RWPE1 (cell line): Measurements from ENCODE around the gene NUMA1.

Experiments
- CTCF ChIA-PET: fragments of 350-600 bp; sonication (Branson Sonifier 250); formaldehyde crosslinking; extraction: SDS; loops from one replicate; lab custom pipeline; 2021; lab: Yijun Ruan, JAX
- POLR2A ChIA-PET: fragments of 400-600 bp; formaldehyde crosslinking; extraction: SDS; loops from one replicate; lab custom pipeline; 2020; ENCODE audit warnings: antibody characterized with exemption; ENCODE audit not compliant: low non-redundant PET; lab: Yijun Ruan, JAX
- DNase-seq: peaks from one replicate; pipeline ENCODE4 v3.0.0; 2012; ENCODE audit warnings: low spot score
- H3K27ac ChIP-seq: fragments of 450-650 bp; 2 replicates; pipeline ENCODE4 v1.5.1; 2017
- TF ChIP-seq, protein P1 (sequence below): fragments of 450-650 bp; conservative IDR thresholded peaks from 2 replicates; pipeline ENCODE4 v1.5.1; 2017; ENCODE audit warnings: low read depth, mild to moderate bottlenecking

The NUMA1 gene

GRCh38 chr11:72088076-72088808, 7.9 kb upstream of the NUMA1 start:
- DNase-seq, result no peak
- no peak overlapping the region for H3K27ac ChIP-seq
- ChIA-PET CTCF (interaction anchor here (0.7 kb wide), 1 partner anchor 63 kb away, joined by 3 read pairs; no protein-coding TSS in a partner anchor), POLR2A (no interaction called here)
- TF ChIP-seq, protein P1, sequence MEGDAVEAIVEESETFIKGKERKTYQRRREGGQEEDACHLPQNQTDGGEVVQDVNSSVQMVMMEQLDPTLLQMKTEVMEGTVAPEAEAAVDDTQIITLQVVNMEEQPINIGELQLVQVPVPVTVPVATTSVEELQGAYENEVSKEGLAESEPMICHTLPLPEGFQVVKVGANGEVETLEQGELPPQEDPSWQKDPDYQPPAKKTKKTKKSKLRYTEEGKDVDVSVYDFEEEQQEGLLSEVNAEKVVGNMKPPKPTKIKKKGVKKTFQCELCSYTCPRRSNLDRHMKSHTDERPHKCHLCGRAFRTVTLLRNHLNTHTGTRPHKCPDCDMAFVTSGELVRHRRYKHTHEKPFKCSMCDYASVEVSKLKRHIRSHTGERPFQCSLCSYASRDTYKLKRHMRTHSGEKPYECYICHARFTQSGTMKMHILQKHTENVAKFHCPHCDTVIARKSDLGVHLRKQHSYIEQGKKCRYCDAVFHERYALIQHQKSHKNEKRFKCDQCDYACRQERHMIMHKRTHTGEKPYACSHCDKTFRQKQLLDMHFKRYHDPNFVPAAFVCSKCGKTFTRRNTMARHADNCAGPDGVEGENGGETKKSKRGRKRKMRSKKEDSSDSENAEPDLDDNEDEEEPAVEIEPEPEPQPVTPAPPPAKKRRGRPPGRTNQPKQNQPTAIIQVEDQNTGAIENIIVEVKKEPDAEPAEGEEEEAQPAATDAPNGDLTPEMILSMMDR, result no peak

DNA sequence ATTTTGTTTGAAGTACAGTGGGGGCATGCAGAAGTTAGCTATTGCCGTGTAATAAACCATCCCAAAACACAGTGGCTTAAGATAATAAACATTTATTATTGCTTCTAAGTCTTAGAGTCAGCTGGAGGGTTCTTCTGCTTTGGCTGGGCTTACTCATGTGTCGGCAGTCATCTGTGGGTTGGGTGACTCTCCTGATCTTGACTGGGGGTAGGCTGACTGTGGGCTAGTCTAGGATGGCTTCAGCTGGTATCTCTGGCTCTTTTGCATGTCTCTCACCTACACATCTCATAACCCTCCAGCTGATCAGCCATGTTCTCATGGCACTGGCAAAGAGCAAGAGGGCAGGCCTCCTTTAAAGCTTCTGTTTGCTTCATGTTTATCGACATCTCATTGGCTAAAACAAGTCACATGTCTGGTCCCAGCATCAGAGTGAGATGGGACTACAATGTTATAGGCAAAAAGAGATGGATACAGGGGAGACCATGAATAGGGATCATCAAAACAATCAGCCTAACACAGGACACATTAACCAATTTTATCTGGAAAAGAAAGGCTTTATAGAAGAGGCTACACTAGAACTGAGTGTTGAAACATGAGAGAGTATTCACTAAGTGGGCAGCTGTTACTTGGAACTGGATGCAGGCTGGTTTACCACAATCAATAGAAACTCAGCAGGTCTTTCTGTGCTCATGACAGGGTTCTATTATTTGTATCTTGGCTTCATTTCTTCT, 5.4 kb upstream of the NUMA1 start:
- POLR2A ChIA-PET, result no interaction called here
- TF ChIP-seq, protein P1, result no peak
- CTCF ChIA-PET, result interaction anchor here (0.6 to 2.2 kb wide), 5 partner anchors 37 to 361 kb away, joined by 3 to 14 read pairs (median 3); no protein-coding TSS in a partner anchor
- DNase-seq, result no peak
- no peak overlapping the region for H3K27ac ChIP-seq

DNA sequence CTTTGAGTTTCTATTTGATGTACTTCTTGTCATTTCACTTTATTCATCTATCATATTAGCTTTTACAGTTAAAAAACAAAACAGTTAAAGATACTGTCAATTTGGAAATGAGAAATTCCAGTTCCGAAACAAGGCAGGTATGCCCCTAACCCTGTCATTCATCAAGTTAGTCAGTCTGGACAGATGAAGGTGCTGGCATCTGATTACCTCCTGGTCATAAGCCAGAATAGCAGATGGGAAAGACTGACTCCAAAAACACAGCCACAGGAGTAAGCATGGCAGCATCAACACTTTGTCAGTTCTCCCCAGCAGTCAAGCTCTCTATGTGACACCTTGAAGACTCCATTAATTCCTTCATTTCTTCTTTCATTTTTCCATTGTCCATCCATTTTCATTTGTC, 4.6 kb upstream of the NUMA1 start:
- DNase-seq, result no peak
- ChIA-PET CTCF (interaction anchor here (0.6 to 2.2 kb wide), 5 partner anchors 44 to 215 kb away, joined by 3 to 14 read pairs (median 4); no protein-coding TSS in a partner anchor), POLR2A (interaction anchor here (0.6 kb wide), 1 partner anchor 51 kb away, joined by 3 read pairs; no protein-coding TSS in a partner anchor)
- TF ChIP-seq, protein P1, result no peak
- H3K27ac ChIP-seq, result peak overlapping the region; percentile 86

DNA sequence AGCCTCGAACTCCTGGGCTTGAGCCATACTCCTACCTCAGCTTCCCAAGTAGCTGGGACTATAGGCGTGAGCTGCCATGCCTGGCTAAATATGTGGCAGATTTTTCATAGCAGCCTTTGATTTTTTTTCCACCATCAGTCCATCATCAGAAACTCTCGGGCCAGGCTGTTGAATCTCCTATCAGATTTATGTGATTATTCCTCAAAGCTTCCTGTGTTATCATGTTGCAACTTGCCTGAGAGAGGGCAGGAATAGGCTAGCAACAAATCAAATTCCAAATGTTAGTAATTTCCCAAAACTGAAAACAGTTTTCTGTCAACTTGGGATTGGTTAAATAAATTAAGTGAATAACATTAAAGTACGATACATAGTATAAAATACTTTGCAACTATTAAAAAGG, 3.7 kb upstream of the NUMA1 start:
- POLR2A ChIA-PET, result no interaction called here

DNA sequence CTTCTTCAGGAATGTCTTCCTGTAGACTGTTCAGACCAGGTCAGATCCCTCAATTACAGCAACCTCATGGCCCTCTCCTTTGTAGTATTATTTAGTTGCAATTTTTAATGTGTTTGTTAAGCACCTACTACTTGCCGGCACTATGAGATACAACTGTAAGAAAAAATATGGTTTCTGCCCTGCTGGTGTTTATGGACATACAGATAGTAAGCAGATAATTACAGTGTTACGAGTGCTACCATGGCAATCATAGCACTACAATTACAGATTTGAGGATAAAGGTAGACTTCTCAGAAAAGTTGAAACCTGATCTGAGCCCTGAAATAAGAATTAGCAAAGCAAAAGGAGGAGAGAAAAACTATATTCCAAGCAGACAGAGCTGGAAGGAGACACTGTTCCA, 3.1 kb upstream of the NUMA1 start:
- POLR2A ChIA-PET, result no interaction called here
- TF ChIP-seq, protein P1, result no peak
- DNase-seq, result no peak
- CTCF ChIA-PET, result interaction anchor here (0.5 kb wide), 1 partner anchor 15 kb away, joined by 3 read pairs; no protein-coding TSS in a partner anchor
- peak overlapping the region; percentile 86 for H3K27ac ChIP-seq

More for the DNA sequence above, 3.7 kb upstream of the NUMA1 start:
- DNase-seq, result peak; percentile 59
- TF ChIP-seq, protein P1, result no peak
- H3K27ac ChIP-seq, result peak overlapping the region; percentile 86
- CTCF ChIA-PET, result interaction anchor here (0.5 to 0.7 kb wide), 2 partner anchors 16 to 59 kb away, joined by 3 read pairs; no protein-coding TSS in a partner anchor

DNA sequence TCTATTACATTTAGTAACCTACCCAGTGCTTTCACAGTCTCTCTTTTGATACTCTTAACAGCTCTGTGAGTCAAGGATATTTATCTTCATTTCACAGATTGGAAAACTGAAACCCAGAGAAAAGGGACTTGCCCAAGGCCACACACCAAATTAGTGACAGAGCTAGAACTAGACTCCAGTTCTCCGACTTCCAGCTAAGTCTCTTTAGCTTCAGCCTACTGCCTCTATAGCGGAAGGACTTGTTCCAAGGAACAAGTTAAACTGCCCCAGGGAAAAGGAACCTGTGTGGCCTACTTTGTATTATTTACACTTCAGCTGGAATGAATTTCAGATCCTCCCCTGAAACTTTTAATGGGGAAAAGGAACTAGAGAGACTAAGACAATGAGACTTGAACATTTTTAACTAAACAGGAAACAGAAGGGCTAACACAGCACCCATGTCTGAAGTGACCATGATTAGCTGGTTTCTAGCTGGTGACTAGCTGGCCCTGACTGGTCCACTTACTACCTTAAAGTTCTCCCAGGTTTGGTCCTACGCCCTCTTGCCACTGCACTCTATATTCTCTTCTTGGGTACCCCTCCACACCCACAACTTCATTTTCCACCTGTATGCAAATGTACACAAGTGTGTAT, 1.6 kb upstream of the NUMA1 start:
- POLR2A ChIA-PET, result no interaction called here
- no peak for DNase-seq
- no peak overlapping the region for H3K27ac ChIP-seq
- CTCF ChIA-PET, result interaction anchor here (0.6 to 1.2 kb wide), 2 partner anchors 24 to 57 kb away, joined by 3 to 7 read pairs; no protein-coding TSS in a partner anchor
- TF ChIP-seq, protein P1, result no peak
